Caco-2 (cell line): Measurements from ENCODE around the gene MSTN. TPM values are rescaled to one million over a fixed set of nuclear protein-coding genes. Genes with fewer than 3 reads are reported as not detected.

Experiments used
- BruUV-seq: library from RNA; stranded (reverse); fragments of 400-500 nt; replicated peaks from 2 replicates; lab custom pipeline; 2021; lab: Mats Ljungman, UMichigan
- CTCF ChIA-PET: fragments of 300-600 bp; sonication (Branson Sonifier 250); formaldehyde crosslinking; loops from one replicate; lab custom pipeline; 2022; ENCODE audit warnings: antibody characterized with exemption; lab: Charles Lee
- POLR2A ChIA-PET: fragments of 300-600 bp; sonication (Branson Sonifier 250); formaldehyde crosslinking; loops from one replicate; lab custom pipeline; 2022; ENCODE audit warnings: antibody characterized with exemption; lab: Charles Lee
- DNase-seq, 2 experiments: peaks; one replicate each; pipeline versions ENCODE4 v3.0.0 to v3.0.0-alpha.2; 2020 to 2022
- H3K27me3 ChIP-seq: replicated peaks from 2 replicates; pipeline ENCODE4 v1.6.0; 2011; ENCODE audit warnings: low read length; ENCODE audit not compliant: control insufficient read depth, insufficient read depth
- H3K36me3 ChIP-seq: 2 replicates; pipeline ENCODE4 v1.5.1; 2011; ENCODE audit warnings: low read length; ENCODE audit not compliant: control insufficient read depth, insufficient read depth
- H3K4me1 ChIP-seq: fragments of 250-450 bp; sonication (Bioruptor Pico); 2 replicates; pipeline ENCODE4 v1.5.1; 2020; ENCODE audit warnings: mild to moderate bottlenecking
- H3K4me3 ChIP-seq: 2 replicates; pipeline ENCODE4 v1.5.1; 2011; ENCODE audit warnings: low read depth, mild to moderate bottlenecking, control low read depth, low read length
- H3K9me3 ChIP-seq: fragments of 250-450 bp; sonication (Bioruptor Pico); 2 replicates; pipeline ENCODE4 v1.5.1; 2020; ENCODE audit warnings: mild to moderate bottlenecking, moderate library complexity
- H3K27ac Mint-ChIP-seq: one replicate; pipeline ENCODE4 v1.8.0; 2022; ENCODE audit warnings: mixed read lengths; ENCODE audit not compliant: unreplicated experiment
- H3K27me3 Mint-ChIP-seq: one replicate; pipeline ENCODE4 v1.8.0; 2022; ENCODE audit warnings: mixed read lengths; ENCODE audit not compliant: insufficient read depth, unreplicated experiment
- H3K36me3 Mint-ChIP-seq: one replicate; pipeline ENCODE4 v1.8.0; 2022; ENCODE audit warnings: mild to moderate bottlenecking, mixed read lengths; ENCODE audit not compliant: insufficient read depth, unreplicated experiment
- H3K4me1 Mint-ChIP-seq: one replicate; pipeline ENCODE4 v1.8.0; 2022; ENCODE audit warnings: low read depth, mixed read lengths; ENCODE audit not compliant: unreplicated experiment
- H3K4me3 Mint-ChIP-seq: one replicate; pipeline ENCODE4 v1.8.0; 2022; ENCODE audit warnings: mild to moderate bottlenecking, moderate library complexity, mixed read lengths; ENCODE audit not compliant: unreplicated experiment
- H3K9me3 Mint-ChIP-seq: one replicate; pipeline ENCODE4 v1.8.0; 2022; ENCODE audit warnings: mixed read lengths; ENCODE audit not compliant: unreplicated experiment
- intact Hi-C: fragments of 100-400 bp; cut with micrococcal nuclease; formaldehyde crosslinking; loops from one replicate; pipeline ENCODE4 v1.10.0; 2022; ENCODE audit not compliant: unreplicated experiment
- total RNA-seq: library from RNA; stranded (reverse); gene quantifications from 2 replicates; pipeline ENCODE4 v1.2.3, GENCODE V29; 2022
- TF ChIP-seq, protein P1 (sequence below), 2 experiments: fragments of 200-600 bp in 1 of 2; IDR thresholded peaks; 1 replicate in 1 of 2; 2 replicates in 1 of 2; pipeline versions ENCODE4 v1.5.1 to v1.8.0; 2011 to 2022; ENCODE audit warnings: antibody characterized with exemption in 1 of 2, control low read depth in 1 of 2, inconsistent platforms in 1 of 2, low read depth in 1 of 2, low read length in 1 of 2, mild to moderate bottlenecking in 1 of 2, moderate library complexity in 1 of 2; ENCODE audit not compliant: insufficient read depth in 1 of 2, severe bottlenecking in 1 of 2, unreplicated experiment in 1 of 2

MSTN gene
- total RNA-seq, 1 experiment from 2014 or later: not detected

- intact Hi-C loops: no loop called here
- POLR2A ChIA-PET: no interaction called here
- H3K36me3 Mint-ChIP-seq: no peaks in the 10 kb centered on the region
- H3K4me1 ChIP-seq: no peaks in the 10 kb centered on the region
- CTCF ChIA-PET: no interaction called here
- no peaks in the 10 kb centered on the region for H3K9me3 ChIP-seq
- no peak for DNase-seq
- no peaks in the 10 kb centered on the region for H3K4me1 Mint-ChIP-seq
- H3K4me3 ChIP-seq: no peak overlapping the region
- H3K27ac Mint-ChIP-seq: no peak overlapping the region
- TF ChIP-seq, protein P1, sequence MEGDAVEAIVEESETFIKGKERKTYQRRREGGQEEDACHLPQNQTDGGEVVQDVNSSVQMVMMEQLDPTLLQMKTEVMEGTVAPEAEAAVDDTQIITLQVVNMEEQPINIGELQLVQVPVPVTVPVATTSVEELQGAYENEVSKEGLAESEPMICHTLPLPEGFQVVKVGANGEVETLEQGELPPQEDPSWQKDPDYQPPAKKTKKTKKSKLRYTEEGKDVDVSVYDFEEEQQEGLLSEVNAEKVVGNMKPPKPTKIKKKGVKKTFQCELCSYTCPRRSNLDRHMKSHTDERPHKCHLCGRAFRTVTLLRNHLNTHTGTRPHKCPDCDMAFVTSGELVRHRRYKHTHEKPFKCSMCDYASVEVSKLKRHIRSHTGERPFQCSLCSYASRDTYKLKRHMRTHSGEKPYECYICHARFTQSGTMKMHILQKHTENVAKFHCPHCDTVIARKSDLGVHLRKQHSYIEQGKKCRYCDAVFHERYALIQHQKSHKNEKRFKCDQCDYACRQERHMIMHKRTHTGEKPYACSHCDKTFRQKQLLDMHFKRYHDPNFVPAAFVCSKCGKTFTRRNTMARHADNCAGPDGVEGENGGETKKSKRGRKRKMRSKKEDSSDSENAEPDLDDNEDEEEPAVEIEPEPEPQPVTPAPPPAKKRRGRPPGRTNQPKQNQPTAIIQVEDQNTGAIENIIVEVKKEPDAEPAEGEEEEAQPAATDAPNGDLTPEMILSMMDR (IDR thresholded peaks at IDR 0.05; ENCODE audit: insufficient read depth in 1 of 2, low read depth in 1 of 2, low read length in 1 of 2, severe bottlenecking in 1 of 2, unreplicated experiment in 1 of 2): no peak
- H3K4me3 Mint-ChIP-seq: no peak overlapping the region
- H3K27me3 ChIP-seq: no peaks in the 10 kb centered on the region
- H3K27me3 Mint-ChIP-seq: peaks cover 2% of the 10 kb centered on the region
- BruUV-seq: no TSS peak
- no peaks in the 10 kb centered on the region for H3K36me3 ChIP-seq
- no peaks in the 10 kb centered on the region for H3K9me3 Mint-ChIP-seq
Measured at GRCh38 chr2:190062053-190062452, 476 bp downstream of the MSTN start.

GRCh38 chr2:190060626-190061025 lies 1.9 kb downstream of the MSTN start:
- TF ChIP-seq, protein P1 (IDR thresholded peaks at IDR 0.05; ENCODE audit: insufficient read depth in 1 of 2, low read depth in 1 of 2, low read length in 1 of 2, severe bottlenecking in 1 of 2, unreplicated experiment in 1 of 2): no peak
- BruUV-seq: no TSS peak
- Histone ChIP-seq H3K4me1 (no peaks in the 10 kb centered on the region), H3K9me3 (no peaks in the 10 kb centered on the region), H3K4me3 (no peak overlapping the region), H3K27me3 (no peaks in the 10 kb centered on the region), H3K36me3 (no peaks in the 10 kb centered on the region)
- H3K27ac Mint-ChIP-seq: no peak overlapping the region
- no peaks in the 10 kb centered on the region for H3K36me3 Mint-ChIP-seq
- no peak overlapping the region for H3K4me3 Mint-ChIP-seq
- POLR2A ChIA-PET: no interaction called here
- H3K4me1 Mint-ChIP-seq: no peaks in the 10 kb centered on the region
- intact Hi-C loops: no loop called here
- no peaks in the 10 kb centered on the region for H3K9me3 Mint-ChIP-seq
- DNase-seq: no peak
- peaks cover 2% of the 10 kb centered on the region for H3K27me3 Mint-ChIP-seq
- CTCF ChIA-PET: interaction anchor here (0.5 kb wide), 1 partner anchor 348 kb away, joined by 4 read pairs; no protein-coding TSS in a partner anchor

DNA sequence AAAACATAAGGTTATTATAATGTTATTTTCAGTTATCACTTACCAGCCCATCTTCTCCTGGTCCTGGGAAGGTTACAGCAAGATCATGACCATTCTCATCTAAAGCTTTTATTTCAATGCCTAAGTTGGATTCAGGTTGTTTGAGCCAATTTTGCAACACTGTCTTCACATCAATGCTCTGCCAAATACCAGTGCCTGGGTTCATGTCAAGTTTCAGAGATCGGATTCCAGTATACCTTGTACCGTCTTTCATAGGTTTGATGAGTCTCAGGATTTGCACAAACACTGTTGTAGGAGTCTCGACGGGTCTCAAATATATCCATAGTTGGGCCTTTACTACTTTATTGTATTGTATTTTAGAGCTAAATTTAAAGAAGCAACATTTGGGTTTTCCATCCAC lies 2.5 kb downstream of the MSTN start:
- no peaks in the 10 kb centered on the region for H3K9me3 Mint-ChIP-seq

More for the DNA sequence above, 2.5 kb downstream of the MSTN start:
- no TSS peak for BruUV-seq
- Mint-ChIP-seq H3K4me3 (no peak overlapping the region), H3K4me1 (no peaks in the 10 kb centered on the region), H3K27ac (no peak overlapping the region), H3K36me3 (no peaks in the 10 kb centered on the region), H3K27me3 (peaks cover 2% of the 10 kb centered on the region)
- ChIA-PET CTCF (interaction anchor here (0.5 kb wide), 1 partner anchor 349 kb away, joined by 4 read pairs; no protein-coding TSS in a partner anchor), POLR2A (no interaction called here)
- H3K9me3 ChIP-seq: no peaks in the 10 kb centered on the region
- no peak overlapping the region for H3K4me3 ChIP-seq
- TF ChIP-seq, protein P1 (IDR thresholded peaks at IDR 0.05; ENCODE audit: insufficient read depth in 1 of 2, low read depth in 1 of 2, low read length in 1 of 2, severe bottlenecking in 1 of 2, unreplicated experiment in 1 of 2): no peak
- intact Hi-C loops: no loop called here
- no peaks in the 10 kb centered on the region for H3K4me1 ChIP-seq
- H3K27me3 ChIP-seq: no peaks in the 10 kb centered on the region
- no peaks in the 10 kb centered on the region for H3K36me3 ChIP-seq
- no peak for DNase-seq
